ENCODE data around the gene RAB22A.

Gene RAB22A

DNA sequence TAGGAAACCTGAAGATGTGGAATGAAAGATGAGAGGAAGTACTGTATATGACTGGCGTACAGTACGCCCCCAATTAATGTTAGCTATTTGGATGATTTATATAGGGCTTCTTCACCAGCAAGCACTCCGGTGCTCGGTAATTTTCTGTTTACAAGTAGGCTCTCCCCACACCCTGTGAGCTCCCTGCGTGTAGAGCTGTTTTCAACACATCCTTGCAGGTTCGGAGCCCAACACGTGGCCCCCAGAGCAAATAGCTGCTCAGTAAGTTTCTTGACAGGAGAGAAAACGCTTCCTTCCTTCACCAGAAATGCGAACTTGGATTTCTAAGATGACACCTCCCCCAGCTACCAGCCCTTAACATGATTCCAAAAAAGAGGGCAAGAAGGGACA is 1.2 kb upstream of the RAB22A start:
- no peak overlapping the region for H3K4me3 ChIP-seq (replicated peaks; ENCODE audit: insufficient read depth, low read length)
- no peak for DNase-seq (ENCODE audit: low read depth in 1 of 2, low spot score in 1 of 2)
- TF ChIP-seq, protein P1, sequence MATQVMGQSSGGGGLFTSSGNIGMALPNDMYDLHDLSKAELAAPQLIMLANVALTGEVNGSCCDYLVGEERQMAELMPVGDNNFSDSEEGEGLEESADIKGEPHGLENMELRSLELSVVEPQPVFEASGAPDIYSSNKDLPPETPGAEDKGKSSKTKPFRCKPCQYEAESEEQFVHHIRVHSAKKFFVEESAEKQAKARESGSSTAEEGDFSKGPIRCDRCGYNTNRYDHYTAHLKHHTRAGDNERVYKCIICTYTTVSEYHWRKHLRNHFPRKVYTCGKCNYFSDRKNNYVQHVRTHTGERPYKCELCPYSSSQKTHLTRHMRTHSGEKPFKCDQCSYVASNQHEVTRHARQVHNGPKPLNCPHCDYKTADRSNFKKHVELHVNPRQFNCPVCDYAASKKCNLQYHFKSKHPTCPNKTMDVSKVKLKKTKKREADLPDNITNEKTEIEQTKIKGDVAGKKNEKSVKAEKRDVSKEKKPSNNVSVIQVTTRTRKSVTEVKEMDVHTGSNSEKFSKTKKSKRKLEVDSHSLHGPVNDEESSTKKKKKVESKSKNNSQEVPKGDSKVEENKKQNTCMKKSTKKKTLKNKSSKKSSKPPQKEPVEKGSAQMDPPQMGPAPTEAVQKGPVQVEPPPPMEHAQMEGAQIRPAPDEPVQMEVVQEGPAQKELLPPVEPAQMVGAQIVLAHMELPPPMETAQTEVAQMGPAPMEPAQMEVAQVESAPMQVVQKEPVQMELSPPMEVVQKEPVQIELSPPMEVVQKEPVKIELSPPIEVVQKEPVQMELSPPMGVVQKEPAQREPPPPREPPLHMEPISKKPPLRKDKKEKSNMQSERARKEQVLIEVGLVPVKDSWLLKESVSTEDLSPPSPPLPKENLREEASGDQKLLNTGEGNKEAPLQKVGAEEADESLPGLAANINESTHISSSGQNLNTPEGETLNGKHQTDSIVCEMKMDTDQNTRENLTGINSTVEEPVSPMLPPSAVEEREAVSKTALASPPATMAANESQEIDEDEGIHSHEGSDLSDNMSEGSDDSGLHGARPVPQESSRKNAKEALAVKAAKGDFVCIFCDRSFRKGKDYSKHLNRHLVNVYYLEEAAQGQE (IDR thresholded peaks at IDR 0.05; ENCODE audit: insufficient replicate concordance, low read depth), result no peak
- H3K27ac ChIP-seq (replicated peaks), result no peak overlapping the region
- H3K27me3 ChIP-seq (ENCODE audit: insufficient read depth, poor library complexity, severe bottlenecking), result peaks cover 9% of the 10 kb centered on the region

- Histone ChIP-seq H3K27me3 (ENCODE audit: insufficient read depth, poor library complexity, severe bottlenecking) (peaks cover 9% of the 10 kb centered on the region), H3K4me3 (replicated peaks; ENCODE audit: insufficient read depth, low read length) (peak overlapping the region; percentile 62), H3K27ac (replicated peaks) (no peak overlapping the region)
- TF ChIP-seq POLR2AphosphoS5 (IDR thresholded peaks at IDR 0.05; ENCODE audit: low read depth) (no peak), SPI1 (IDR thresholded peaks at IDR 0.05; ENCODE audit: borderline replicate concordance, low read depth) (no peak), GABPA (IDR thresholded peaks at IDR 0.05; ENCODE audit: low read depth) (no peak)
- TF ChIP-seq, protein P2, sequence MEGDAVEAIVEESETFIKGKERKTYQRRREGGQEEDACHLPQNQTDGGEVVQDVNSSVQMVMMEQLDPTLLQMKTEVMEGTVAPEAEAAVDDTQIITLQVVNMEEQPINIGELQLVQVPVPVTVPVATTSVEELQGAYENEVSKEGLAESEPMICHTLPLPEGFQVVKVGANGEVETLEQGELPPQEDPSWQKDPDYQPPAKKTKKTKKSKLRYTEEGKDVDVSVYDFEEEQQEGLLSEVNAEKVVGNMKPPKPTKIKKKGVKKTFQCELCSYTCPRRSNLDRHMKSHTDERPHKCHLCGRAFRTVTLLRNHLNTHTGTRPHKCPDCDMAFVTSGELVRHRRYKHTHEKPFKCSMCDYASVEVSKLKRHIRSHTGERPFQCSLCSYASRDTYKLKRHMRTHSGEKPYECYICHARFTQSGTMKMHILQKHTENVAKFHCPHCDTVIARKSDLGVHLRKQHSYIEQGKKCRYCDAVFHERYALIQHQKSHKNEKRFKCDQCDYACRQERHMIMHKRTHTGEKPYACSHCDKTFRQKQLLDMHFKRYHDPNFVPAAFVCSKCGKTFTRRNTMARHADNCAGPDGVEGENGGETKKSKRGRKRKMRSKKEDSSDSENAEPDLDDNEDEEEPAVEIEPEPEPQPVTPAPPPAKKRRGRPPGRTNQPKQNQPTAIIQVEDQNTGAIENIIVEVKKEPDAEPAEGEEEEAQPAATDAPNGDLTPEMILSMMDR (IDR thresholded peaks at IDR 0.05; ENCODE audit: insufficient read depth, low read length), result no peak
- TF ChIP-seq, protein P1 (IDR thresholded peaks at IDR 0.05; ENCODE audit: insufficient replicate concordance, low read depth), result no peak
- DNase-seq (ENCODE audit: low read depth in 1 of 2, low spot score in 1 of 2), result peak in 1 of 2 experiments; percentile 21
Measured at GRCh38 chr20:58308680-58309527, 611 bp upstream of the RAB22A start.

DNA sequence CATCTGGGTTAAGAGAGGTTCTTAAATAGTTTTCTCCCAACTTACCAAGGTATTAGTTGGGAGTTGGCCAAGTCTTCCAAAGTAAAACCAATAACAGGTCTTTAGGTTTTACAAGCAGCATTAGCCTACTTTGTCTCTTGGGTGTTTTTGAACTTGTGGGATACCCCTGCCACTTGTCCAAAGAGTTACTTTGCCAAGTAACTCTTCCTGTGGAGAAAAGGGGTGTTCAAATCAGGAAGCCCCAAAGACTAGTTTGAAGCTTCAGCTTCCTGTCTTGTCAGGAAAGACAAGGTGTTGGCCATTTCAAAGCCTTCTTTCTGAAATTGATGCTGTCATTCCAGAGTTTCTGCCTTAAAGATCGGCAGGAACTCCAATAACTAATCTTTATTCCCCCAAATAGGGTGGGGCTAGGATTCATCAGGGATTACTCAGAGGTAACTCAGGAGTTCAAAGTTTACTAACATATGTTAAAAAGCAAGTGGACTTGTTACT is 822 bp downstream of the RAB22A start:
- Histone ChIP-seq H3K27ac (replicated peaks) (peak overlapping the region; percentile 70), H3K4me3 (replicated peaks; ENCODE audit: insufficient read depth, low read length) (peak overlapping the region; percentile 98), H3K27me3 (ENCODE audit: insufficient read depth, poor library complexity, severe bottlenecking) (peaks cover under 1% of the 10 kb centered on the region)
- TF ChIP-seq, protein P1 (IDR thresholded peaks at IDR 0.05; ENCODE audit: insufficient replicate concordance, low read depth), result no peak
- TF ChIP-seq, protein P2 (IDR thresholded peaks at IDR 0.05; ENCODE audit: insufficient read depth, low read length), result no peak
- TF ChIP-seq POLR2AphosphoS5 (IDR thresholded peaks at IDR 0.05; ENCODE audit: low read depth) (no peak), GABPA (IDR thresholded peaks at IDR 0.05; ENCODE audit: low read depth) (no peak), SPI1 (IDR thresholded peaks at IDR 0.05; ENCODE audit: borderline replicate concordance, low read depth) (no peak)
- no peak for DNase-seq (ENCODE audit: low read depth in 1 of 2, low spot score in 1 of 2)
